ENCODE measurements around the gene OR52J3.

DNA sequence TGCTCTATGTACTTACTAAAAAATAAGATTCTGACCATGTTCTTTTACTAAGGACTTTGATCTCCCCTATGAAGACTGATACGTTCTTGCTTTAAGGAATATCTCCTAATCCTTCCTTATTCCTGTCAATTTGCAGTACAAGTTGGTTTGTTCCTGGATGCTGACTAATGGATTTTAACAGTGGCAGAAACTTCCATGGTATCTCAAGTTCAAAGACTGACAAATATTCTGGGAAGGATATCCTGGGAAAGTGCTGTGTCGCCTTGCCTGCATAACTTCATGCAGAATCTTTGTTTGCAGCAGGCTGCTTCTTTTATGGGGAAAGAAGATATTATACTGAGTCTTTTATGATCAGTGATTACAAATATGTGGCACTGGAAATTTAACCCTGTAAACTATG, 8.4 kb upstream of the OR52J3 start:
- TF ChIP-seq, protein P1, sequence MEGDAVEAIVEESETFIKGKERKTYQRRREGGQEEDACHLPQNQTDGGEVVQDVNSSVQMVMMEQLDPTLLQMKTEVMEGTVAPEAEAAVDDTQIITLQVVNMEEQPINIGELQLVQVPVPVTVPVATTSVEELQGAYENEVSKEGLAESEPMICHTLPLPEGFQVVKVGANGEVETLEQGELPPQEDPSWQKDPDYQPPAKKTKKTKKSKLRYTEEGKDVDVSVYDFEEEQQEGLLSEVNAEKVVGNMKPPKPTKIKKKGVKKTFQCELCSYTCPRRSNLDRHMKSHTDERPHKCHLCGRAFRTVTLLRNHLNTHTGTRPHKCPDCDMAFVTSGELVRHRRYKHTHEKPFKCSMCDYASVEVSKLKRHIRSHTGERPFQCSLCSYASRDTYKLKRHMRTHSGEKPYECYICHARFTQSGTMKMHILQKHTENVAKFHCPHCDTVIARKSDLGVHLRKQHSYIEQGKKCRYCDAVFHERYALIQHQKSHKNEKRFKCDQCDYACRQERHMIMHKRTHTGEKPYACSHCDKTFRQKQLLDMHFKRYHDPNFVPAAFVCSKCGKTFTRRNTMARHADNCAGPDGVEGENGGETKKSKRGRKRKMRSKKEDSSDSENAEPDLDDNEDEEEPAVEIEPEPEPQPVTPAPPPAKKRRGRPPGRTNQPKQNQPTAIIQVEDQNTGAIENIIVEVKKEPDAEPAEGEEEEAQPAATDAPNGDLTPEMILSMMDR (IDR thresholded peaks at IDR 0.05; ENCODE audit: extremely low read depth in 1 of 2, insufficient read depth in 1 of 2, low read depth in 1 of 2, low read length in 2 of 2), result no peak
- TF ChIP-seq POLR2AphosphoS5 (IDR thresholded peaks at IDR 0.05; ENCODE audit: insufficient read depth, low read depth, low read length) (no peak), GATA2 (IDR thresholded peaks at IDR 0.05; ENCODE audit: insufficient read depth, insufficient read length, low read depth, low read length) (no peak)
